ENCODE data around the gene PDE1C.
"Not testable (repeated sequence)": the region's sequence is repeated elsewhere in the genome, so short reads cannot be mapped to it uniquely, and the experiment has no call there.

The PDE1C gene

GRCh38 chr7:32020551-32021159 lies 49.6 kb downstream of the PDE1C start:
- H3K27ac ChIP-seq (ENCODE audit: low read length), result no peak overlapping the region
- H3K36me3 ChIP-seq (replicated peaks; ENCODE audit: low read depth, low read length), result no peaks in the 10 kb centered on the region
- H3K4me2 ChIP-seq (ENCODE audit: low read length), result no peak overlapping the region
- no peaks in the 10 kb centered on the region for H4K20me1 ChIP-seq (ENCODE audit: insufficient read depth, low read length)
- H3K4me3 ChIP-seq (ENCODE audit: low read length), result no peak overlapping the region
- no peak overlapping the region for H2AFZ ChIP-seq (ENCODE audit: low read depth, low read length)
- no peaks in the 10 kb centered on the region for H3K79me2 ChIP-seq (ENCODE audit: low read length)
- H3K9ac ChIP-seq (ENCODE audit: low read length), result no peak overlapping the region
- H3K9me3 ChIP-seq (ENCODE audit: insufficient read depth, low read length), result no peaks in the 10 kb centered on the region
- H3K27me3 ChIP-seq (ENCODE audit: low read depth, low read length), result no peaks in the 10 kb centered on the region
- no peaks in the 10 kb centered on the region for H3K4me1 ChIP-seq (ENCODE audit: low read length)
- no peak for TF ChIP-seq CTCF (IDR thresholded peaks at IDR 0.05; ENCODE audit: low read depth, low read length)
- TF ChIP-seq EZH2phosphoT487 (IDR thresholded peaks at IDR 0.05; ENCODE audit: low read depth), result no peak

- H3K4me3 ChIP-seq (ENCODE audit: low read length), result no peak overlapping the region
- no peaks in the 10 kb centered on the region for H3K79me2 ChIP-seq (ENCODE audit: low read length)
- no peaks in the 10 kb centered on the region for H4K20me1 ChIP-seq (ENCODE audit: insufficient read depth, low read length)
- no peak overlapping the region for H2AFZ ChIP-seq (ENCODE audit: low read depth, low read length)
- no peak overlapping the region for H3K9ac ChIP-seq (ENCODE audit: low read length)
- no peak overlapping the region for H3K27ac ChIP-seq (ENCODE audit: low read length)
- no peaks in the 10 kb centered on the region for H3K27me3 ChIP-seq (ENCODE audit: low read depth, low read length)
- TF ChIP-seq EZH2phosphoT487 (IDR thresholded peaks at IDR 0.05; ENCODE audit: low read depth) (no peak), CTCF (IDR thresholded peaks at IDR 0.05; ENCODE audit: low read depth, low read length) (no peak)
- no peaks in the 10 kb centered on the region for H3K36me3 ChIP-seq (replicated peaks; ENCODE audit: low read depth, low read length)
- H3K4me1 ChIP-seq (ENCODE audit: low read length), result no peaks in the 10 kb centered on the region
- H3K9me3 ChIP-seq (ENCODE audit: insufficient read depth, low read length), result no peaks in the 10 kb centered on the region
- H3K4me2 ChIP-seq (ENCODE audit: low read length), result no peak overlapping the region
Observed at GRCh38 chr7:32018845-32019578, 51.2 kb downstream of the PDE1C start.

- H3K4me2 ChIP-seq (ENCODE audit: low read length), result no peak overlapping the region
- no peak overlapping the region for H3K4me3 ChIP-seq (ENCODE audit: low read length)
- H2AFZ ChIP-seq (ENCODE audit: low read depth, low read length), result no peak overlapping the region
- H3K27me3 ChIP-seq (ENCODE audit: low read depth, low read length), result no peaks in the 10 kb centered on the region
- no peak for TF ChIP-seq EZH2phosphoT487 (IDR thresholded peaks at IDR 0.05; ENCODE audit: low read depth)
- TF ChIP-seq CTCF (IDR thresholded peaks at IDR 0.05; ENCODE audit: low read depth, low read length), result no peak
- H3K36me3 ChIP-seq (replicated peaks; ENCODE audit: low read depth, low read length), result no peaks in the 10 kb centered on the region
- no peak overlapping the region for H3K27ac ChIP-seq (ENCODE audit: low read length)
- H3K9ac ChIP-seq (ENCODE audit: low read length), result no peak overlapping the region
- no peaks in the 10 kb centered on the region for H3K4me1 ChIP-seq (ENCODE audit: low read length)
- no peaks in the 10 kb centered on the region for H3K9me3 ChIP-seq (ENCODE audit: insufficient read depth, low read length)
- H3K79me2 ChIP-seq (ENCODE audit: low read length), result no peaks in the 10 kb centered on the region
- H4K20me1 ChIP-seq (ENCODE audit: insufficient read depth, low read length), result no peaks in the 10 kb centered on the region
Observed at GRCh38 chr7:32015133-32015532, 55.1 kb downstream of the PDE1C start.

GRCh38 chr7:32013471-32013870 lies 56.7 kb downstream of the PDE1C start:
- H2AFZ ChIP-seq (ENCODE audit: low read depth, low read length); H3K9ac ChIP-seq (ENCODE audit: low read length); H3K27me3 ChIP-seq (ENCODE audit: low read depth, low read length); H3K4me2 ChIP-seq (ENCODE audit: low read length); H3K4me3 ChIP-seq (ENCODE audit: low read length); H3K27ac ChIP-seq (ENCODE audit: low read length); H3K9me3 ChIP-seq (ENCODE audit: insufficient read depth, low read length); H3K79me2 ChIP-seq (ENCODE audit: low read length); H3K4me1 ChIP-seq (ENCODE audit: low read length); H3K36me3 ChIP-seq (replicated peaks; ENCODE audit: low read depth, low read length); H4K20me1 ChIP-seq (ENCODE audit: insufficient read depth, low read length): not testable (repeated sequence)

Measured in OCI-LY3 (cell line).